GM12801 (cell line): Measurements from ENCODE around the gene C2orf74.

ENCODE experiments used
- CTCF ChIP-seq: IDR thresholded peaks from one replicate; pipeline ENCODE4 v1.5.1; 2011; ENCODE audit warnings: control low read depth; ENCODE audit not compliant: insufficient read length; ENCODE audit errors: extremely low read depth

C2orf74 gene

DNA sequence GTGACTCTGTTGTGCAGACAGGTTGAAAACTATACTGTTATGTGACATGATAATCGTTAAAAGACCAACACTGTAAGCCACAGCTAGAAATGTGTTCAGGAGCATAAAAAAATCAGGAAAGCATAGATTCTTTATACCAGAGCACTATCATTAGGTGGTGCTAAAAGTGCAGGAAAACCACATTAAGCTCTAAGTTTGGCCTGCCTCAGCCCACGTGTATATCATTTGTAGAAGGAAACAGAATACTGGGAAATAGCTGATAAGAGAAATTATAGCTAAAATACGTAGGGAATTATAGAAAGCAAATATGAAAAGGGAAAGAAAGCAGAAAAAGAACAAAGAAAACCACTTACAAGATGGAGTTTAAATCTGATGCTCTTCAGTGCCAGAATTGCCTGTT is 26.5 kb upstream of the C2orf74 start:
- no peak for TF ChIP-seq CTCF

DNA sequence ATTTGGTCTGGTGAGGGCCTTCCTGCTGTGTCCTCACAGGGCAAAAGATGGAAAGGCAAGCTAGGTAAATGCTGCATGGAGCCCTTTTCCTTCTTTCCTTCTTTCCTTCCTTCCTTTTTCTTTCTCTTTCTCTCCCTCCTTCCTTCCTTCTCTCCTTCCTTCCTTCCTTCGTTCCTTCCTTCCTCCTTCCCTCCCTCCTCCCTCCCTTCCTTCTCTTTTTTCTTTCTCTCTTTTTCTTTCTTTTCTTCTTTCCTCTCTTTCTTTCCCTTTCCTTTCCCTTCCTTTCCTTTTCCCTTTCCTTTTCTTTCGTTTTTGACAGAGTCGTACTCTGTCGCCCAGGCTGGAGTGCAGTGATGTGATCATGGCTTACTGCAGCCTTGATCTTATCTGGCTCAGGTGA is 23.1 kb upstream of the C2orf74 start:
- TF ChIP-seq CTCF: no peak

DNA sequence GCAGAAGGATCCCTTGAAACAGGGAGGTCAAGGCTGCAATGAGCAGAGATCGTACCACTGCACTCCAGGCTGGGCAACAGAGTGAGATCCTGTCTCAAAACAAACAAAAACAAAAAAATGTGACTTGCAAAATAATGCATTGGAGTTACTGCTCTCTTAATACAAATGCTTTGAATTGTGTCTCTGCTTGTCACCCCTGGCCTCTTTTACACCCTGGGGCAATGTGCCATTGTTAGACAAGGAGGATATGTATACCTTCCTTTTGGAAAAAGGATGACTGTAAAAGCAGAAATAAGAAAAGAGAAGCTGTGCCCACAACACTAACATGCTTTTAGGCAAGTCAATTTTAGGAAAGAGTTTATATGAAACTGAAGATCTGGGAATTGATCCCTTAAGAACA is 20.8 kb upstream of the C2orf74 start:
- TF ChIP-seq CTCF: no peak

GRCh38 chr2:61144697-61145268 is 17.2 kb upstream of the C2orf74 start:
- no peak for TF ChIP-seq CTCF

DNA sequence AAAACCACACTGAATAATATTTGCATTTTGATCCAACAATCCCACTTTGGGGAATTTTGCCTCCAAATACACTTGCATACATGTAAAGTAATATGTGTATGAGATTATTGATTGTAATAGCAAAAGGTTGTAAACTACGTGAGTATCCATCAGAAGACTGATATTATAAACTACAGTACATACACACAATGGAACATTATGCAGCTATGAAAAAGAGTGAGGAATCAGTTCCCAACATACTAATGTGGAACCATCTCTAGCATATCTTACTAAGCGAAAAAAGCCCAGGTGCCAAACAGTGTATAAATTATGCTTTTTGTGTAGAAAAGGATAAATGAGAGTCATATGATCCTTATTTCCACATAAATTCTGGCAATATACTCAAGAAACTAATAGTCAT is 16.0 kb upstream of the C2orf74 start:
- no peak for TF ChIP-seq CTCF

DNA sequence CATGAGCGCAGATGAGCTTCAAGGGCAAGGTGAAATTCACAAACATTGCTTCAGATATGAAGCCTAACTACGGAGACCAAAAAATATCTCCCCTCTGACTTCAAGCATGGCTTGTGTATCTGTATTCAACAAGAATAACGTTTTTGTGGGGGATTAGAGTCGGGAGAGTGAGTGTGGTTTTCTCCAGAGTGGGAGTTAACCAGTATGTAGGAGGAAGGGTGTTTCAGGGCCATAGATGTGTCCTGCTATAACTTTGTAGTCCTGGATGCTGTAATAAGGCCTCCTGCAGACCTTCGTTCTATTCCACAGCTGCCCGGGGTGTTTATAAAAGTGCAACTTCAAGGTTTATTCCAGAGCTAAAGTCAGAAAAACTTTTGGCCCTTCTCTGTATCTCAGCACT is 12.9 kb upstream of the C2orf74 start:
- TF ChIP-seq CTCF: no peak

GRCh38 chr2:61151436-61151835 is 10.6 kb upstream of the C2orf74 start:
- TF ChIP-seq CTCF: no peak
